ENCODE measurements around the gene NACC2. TPM values are rescaled to one million over a fixed set of nuclear protein-coding genes. Genes with fewer than 3 reads are reported as not detected.

Gene NACC2
- total and polyA plus RNA-seq, 2 of the 8 experiments (the other 6 are each of a cell fraction or from before 2014, with no cell fraction given), result 8.3 to 14.0 TPM

DNA sequence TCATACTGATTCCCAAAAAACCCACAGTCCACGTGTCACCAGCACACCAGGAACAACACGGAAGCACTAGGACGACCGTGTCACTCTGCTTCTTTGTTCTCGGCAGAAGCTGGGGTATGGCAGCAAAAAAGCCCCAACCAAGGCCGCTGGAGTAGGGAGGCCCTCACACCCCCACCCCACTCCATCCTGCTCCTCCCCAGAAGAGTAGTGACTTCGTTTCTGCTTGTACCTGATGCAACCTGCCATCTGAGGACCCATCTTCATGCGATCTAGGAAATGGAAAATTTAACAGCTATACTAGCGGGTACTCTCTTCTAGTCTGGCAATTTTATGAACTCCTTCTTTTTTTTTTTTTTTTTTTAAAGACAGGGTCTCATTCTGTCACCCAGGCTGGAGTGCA is 137.7 kb downstream of the NACC2 start:
- CTCF ChIA-PET (ENCODE audit: partially characterized antibody), result interaction anchor here (1.1 to 4.7 kb wide), 3 partner anchors 11 to 189 kb away, joined by 3 to 14 read pairs (median 9); no protein-coding TSS in a partner anchor
- peaks cover 5 to 44% of the 10 kb centered on the region in 2 experiments for H3K79me2 ChIP-seq (ENCODE audit: control insufficient read depth in 1 of 2, insufficient read depth in 2 of 2, low read length in 2 of 2)
- TF ChIP-seq SRF (IDR thresholded peaks at IDR 0.05; ENCODE audit: low read depth, low read length), result no peak
- no peak for TF ChIP-seq BCL11A (IDR thresholded peaks at IDR 0.05; ENCODE audit: low read depth in 2 of 2, low read length in 2 of 2)
- TF ChIP-seq RNF2 (IDR thresholded peaks at IDR 0.05; ENCODE audit: borderline replicate concordance, low read depth, low read length, missing control alignments, poor library complexity, severe bottlenecking), result no peak

More for the DNA sequence above, 137.7 kb downstream of the NACC2 start:
- H3K14ac ChIP-seq (ENCODE audit: insufficient read length), result no peak overlapping the region
- 80% methylated on average over 9 of the region's 9 CpGs; no CpG with 5 or more reads in 1 of the 2 experiments for WGBS, 2 experiments (ENCODE audit: extremely low coverage in 1 of 2, insufficient coverage in 1 of 2, insufficient read length in 1 of 2, insufficient replicate concordance in 2 of 2, low coverage in 1 of 2, low lambda C conversion rate in 2 of 2, missing lambda C conversion rate in 1 of 2)
- DNase-seq (ENCODE audit: low read depth in 1 of 2, low spot score in 2 of 2) (no peak), FAIRE-seq (no peak)
- peaks cover 1% of the 10 kb centered on the region for H3K23me2 ChIP-seq (ENCODE audit: low read depth, low read length)
- no peaks in the 10 kb centered on the region for H3K9me3 ChIP-seq (ENCODE audit: insufficient read depth in 2 of 2, low read depth in 1 of 2, low read length in 1 of 2)
- H4K5ac ChIP-seq (ENCODE audit: insufficient read length, low read depth, low read length), result no peak overlapping the region
- no peak overlapping the region for H2BK120ac ChIP-seq (replicated peaks; ENCODE audit: low read depth, low read length)
- H3K23ac ChIP-seq (ENCODE audit: insufficient read length), result no peak overlapping the region
- H3K36me3 ChIP-seq (ENCODE audit: control insufficient read depth in 2 of 4, insufficient read depth in 4 of 4, low read length in 3 of 4), result peaks cover 0 to 13% (median 9%) of the 10 kb centered on the region in 4 experiments; a peak in 6 of 8 replicates
- H4K8ac ChIP-seq (ENCODE audit: extremely low read depth, insufficient read depth, low read length), result peak overlapping the region; percentile 11; the same call in 1 of the 2 replicates
- no peak overlapping the region for H3K4ac ChIP-seq (replicated peaks; ENCODE audit: insufficient read length, low read depth, low read length)
- H3K4me2 ChIP-seq (ENCODE audit: insufficient read depth in 1 of 2, low read depth in 2 of 2, low read length in 2 of 2), result no peak overlapping the region
- H2AK5ac ChIP-seq (ENCODE audit: low read depth, low read length), result no peak overlapping the region
- H4K91ac ChIP-seq (replicated peaks; ENCODE audit: insufficient read length, low read length), result no peak overlapping the region
- no peak overlapping the region for H3K56ac ChIP-seq (replicated peaks; ENCODE audit: insufficient read length, low read depth, low read length)
- POLR2A ChIA-PET (ENCODE audit: partially characterized antibody), result no interaction called here
- no peak overlapping the region for H3K18ac ChIP-seq (ENCODE audit: extremely low read depth, low read length)
- no peak overlapping the region for H2BK5ac ChIP-seq (ENCODE audit: low read depth, low read length)
- no peak overlapping the region for H2BK20ac ChIP-seq (ENCODE audit: low read length)
- H3K79me1 ChIP-seq (ENCODE audit: low read depth, low read length), result peaks cover 11% of the 10 kb centered on the region
- no peak overlapping the region for H3K9ac ChIP-seq (replicated peaks in 1 of 4; ENCODE audit: extremely low read depth in 1 of 4, low read depth in 3 of 4, low read length in 3 of 4)
- no peak overlapping the region for H3K27ac ChIP-seq (ENCODE audit: low read depth, low read length)
- no peak overlapping the region for H2BK15ac ChIP-seq (ENCODE audit: low read length)
- H3K27me3 ChIP-seq (replicated peaks in 1 of 4; ENCODE audit: control insufficient read depth in 3 of 4, extremely low read depth in 1 of 4, insufficient read depth in 3 of 4, low read length in 3 of 4), result no peaks in the 10 kb centered on the region
- H3K4me3 ChIP-seq (ENCODE audit: extremely low read depth in 1 of 4, insufficient read depth in 2 of 4, low read depth in 3 of 4, low read length in 4 of 4), result no peak overlapping the region
- peaks cover 9 to 11% of the 10 kb centered on the region in 2 experiments for H4K20me1 ChIP-seq (replicated peaks in 1 of 2; ENCODE audit: control insufficient read depth in 1 of 2, insufficient read depth in 2 of 2, low read length in 2 of 2)
- peaks cover 4 to 7% (median 5%) of the 10 kb centered on the region in 4 experiments; a peak in 5 of 7 replicates for H3K4me1 ChIP-seq (replicated peaks in 1 of 4; ENCODE audit: control insufficient read depth in 3 of 4, insufficient read depth in 4 of 4, low read length in 3 of 4)
- H2AFZ ChIP-seq (ENCODE audit: low read length), result no peak overlapping the region
- H2BK12ac ChIP-seq (ENCODE audit: low read depth, low read length), result no peak overlapping the region
